ENCODE data around the gene TEX22. TPM values are rescaled to one million over a fixed set of nuclear protein-coding genes. Genes with fewer than 3 reads are reported as not detected.

TEX22 gene
- total RNA-seq (2022; extraction: Qiagen RNA extraction; ENCODE audit: low read depth) = 0.14 to 0.52 TPM (median 0.23 TPM) in 4 of 5 replicates, not detected in the other

GRCh38 chr14:105398044-105398725 is at the start of gene TEX22:
Gene TEX22 (plus strand): TSS chr14:105398538. CDS start chr14:105399341, 803 bp downstream.

GRCh38 chr14:105419195-105420091 is 21.1 kb downstream of the TEX22 start, which contains the start of gene MTA1:
Gene MTA1 (plus strand): TSS chr14:105419827. CDS start chr14:105420036, 209 bp downstream.

Other genes with a start within 250 kb of the TEX22 start
- gene JAG2, start 229.8 kb upstream of the TEX22 start, total RNA-seq (2022; extraction: Qiagen RNA extraction; ENCODE audit: low read depth) = 18.8 to 25.7 TPM (median 25.2 TPM) in 5 replicates
- gene NUDT14, start 217.2 kb upstream of the TEX22 start, total RNA-seq (2022; extraction: Qiagen RNA extraction; ENCODE audit: low read depth) = 26.6 to 43.8 TPM (median 41.8 TPM) in 5 replicates
- 31.1 to 44.6 TPM (median 41.2 TPM) in 5 replicates for gene BTBD6, start 150.0 kb upstream of the TEX22 start, total RNA-seq (2022; extraction: Qiagen RNA extraction; ENCODE audit: low read depth)
- gene BRF1, start 97.5 kb upstream of the TEX22 start, total RNA-seq (2022; extraction: Qiagen RNA extraction; ENCODE audit: low read depth) = 22.2 to 28.7 TPM (median 27.7 TPM) in 5 replicates
- 19.6 to 29.2 TPM (median 26.5 TPM) in 5 replicates for gene PACS2, start 83.8 kb upstream of the TEX22 start, total RNA-seq (2022; extraction: Qiagen RNA extraction; ENCODE audit: low read depth)
- 57.3 to 82.9 TPM (median 78.9 TPM) in 5 replicates for gene MTA1, start 21.3 kb downstream of the TEX22 start, total RNA-seq (2022; extraction: Qiagen RNA extraction; ENCODE audit: low read depth)
- 124 to 214 TPM (median 194 TPM) in 5 replicates for gene CRIP2, start 76.3 kb downstream of the TEX22 start, total RNA-seq (2022; extraction: Qiagen RNA extraction; ENCODE audit: low read depth)
- gene CRIP1, start 88.3 kb downstream of the TEX22 start, total RNA-seq (2022; extraction: Qiagen RNA extraction; ENCODE audit: low read depth) = 1,759 to 2,006 TPM (median 1,923 TPM) in 5 replicates
- 33.9 to 47.0 TPM (median 44.7 TPM) in 5 replicates for gene TEDC1, start 92.7 kb downstream of the TEX22 start, total RNA-seq (2022; extraction: Qiagen RNA extraction; ENCODE audit: low read depth)
- 4.6 to 8.8 TPM (median 8.2 TPM) in 5 replicates for gene TMEM121, start 128.0 kb downstream of the TEX22 start, total RNA-seq (2022; extraction: Qiagen RNA extraction; ENCODE audit: low read depth)

Data from A549 treated with GW870086 at 1 μM for 4 hours (cell line).